SK-N-SH treated with all-trans-retinoic acid at 6 μM for 48 hours (cell line): ENCODE measurements around the gene ACYP1.
A peak's percentile ranks its signal among the peaks of the same experiment; 100 is the strongest.

Experiments used
- ATAC-seq: fragments of 200-7000 bp; cut with Tn5 transposase; 3 replicates; pipeline ENCODE4 v1.9.1; 2020; ENCODE audit warnings: mild to moderate bottlenecking, moderate library complexity
- ARNTL ChIP-seq: fragments of 450-650 bp; formaldehyde crosslinking; IDR thresholded peaks from 2 replicates; pipeline ENCODE4 v1.5.0; 2020; ENCODE audit warnings: low read depth, mild to moderate bottlenecking, moderate library complexity, borderline replicate concordance
- CSRNP3 ChIP-seq: fragments of 250-450 bp; sonication (Bioruptor Pico); IDR thresholded peaks from 2 replicates; pipeline ENCODE4 v1.5.1; 2021; ENCODE audit warnings: mild to moderate bottlenecking, moderate library complexity
- GLIS3 ChIP-seq: fragments of 250-450 bp; sonication (Bioruptor Pico); IDR thresholded peaks from 2 replicates; pipeline ENCODE4 v1.5.0; 2020; ENCODE audit warnings: mild to moderate bottlenecking, moderate library complexity
- ISL1 ChIP-seq: fragments of 250-450 bp; sonication (Bioruptor Pico); IDR thresholded peaks from 2 replicates; pipeline ENCODE4 v2.1.2; 2022; ENCODE audit warnings: mild to moderate bottlenecking, moderate library complexity
- PATZ1 ChIP-seq: fragments of 250-450 bp; sonication (Bioruptor Pico); IDR thresholded peaks from 2 replicates; pipeline ENCODE4 v1.8.0; 2020; ENCODE audit warnings: mild to moderate bottlenecking, moderate library complexity, borderline replicate concordance
- POU6F1 ChIP-seq: fragments of 250-450 bp; sonication (Bioruptor Pico); IDR thresholded peaks from 2 replicates; pipeline ENCODE4 v1.8.0; 2021; ENCODE audit warnings: low read depth, mild to moderate bottlenecking, moderate library complexity, borderline replicate concordance
- SNAI2 ChIP-seq: fragments of 250-450 bp; sonication (Bioruptor Pico); IDR thresholded peaks from 2 replicates; pipeline ENCODE4 v1.5.0; 2020; ENCODE audit warnings: mild to moderate bottlenecking, moderate library complexity
- TCF4 ChIP-seq: fragments of 250-450 bp; sonication (Bioruptor Pico); IDR thresholded peaks from 2 replicates; pipeline ENCODE4 v1.8.0; 2021; ENCODE audit warnings: mild to moderate bottlenecking, moderate library complexity, borderline replicate concordance
- TOX ChIP-seq: fragments of 250-450 bp; sonication (Bioruptor Pico); IDR thresholded peaks from 2 replicates; pipeline ENCODE4 v1.8.0; 2021; ENCODE audit warnings: mild to moderate bottlenecking, moderate library complexity, borderline replicate concordance
- ZFP3 ChIP-seq: fragments of 250-450 bp; sonication (Bioruptor Pico); IDR thresholded peaks from 2 replicates; pipeline ENCODE4 v1.5.0; 2020; ENCODE audit warnings: mild to moderate bottlenecking, moderate library complexity
- ZFP30 ChIP-seq: fragments of 450-650 bp; formaldehyde crosslinking; IDR thresholded peaks from 2 replicates; pipeline ENCODE4 v1.5.0; 2022; ENCODE audit warnings: mild to moderate bottlenecking, moderate library complexity
- ZNF565 ChIP-seq: fragments of 450-650 bp; formaldehyde crosslinking; conservative IDR thresholded peaks from 2 replicates; pipeline ENCODE4 v1.5.0; 2020; ENCODE audit warnings: low read depth, mild to moderate bottlenecking, moderate library complexity
- ZNF70 ChIP-seq: fragments of 450-650 bp; formaldehyde crosslinking; IDR thresholded peaks from 2 replicates; pipeline ENCODE4 v1.5.0; 2020; ENCODE audit warnings: mild to moderate bottlenecking, moderate library complexity
- TF ChIP-seq, protein P1 (sequence below): fragments of 250-450 bp; sonication (Bioruptor Pico); IDR thresholded peaks from 2 replicates; pipeline ENCODE4 v1.5.0; 2020; ENCODE audit warnings: mild to moderate bottlenecking, moderate library complexity

The ACYP1 gene

DNA sequence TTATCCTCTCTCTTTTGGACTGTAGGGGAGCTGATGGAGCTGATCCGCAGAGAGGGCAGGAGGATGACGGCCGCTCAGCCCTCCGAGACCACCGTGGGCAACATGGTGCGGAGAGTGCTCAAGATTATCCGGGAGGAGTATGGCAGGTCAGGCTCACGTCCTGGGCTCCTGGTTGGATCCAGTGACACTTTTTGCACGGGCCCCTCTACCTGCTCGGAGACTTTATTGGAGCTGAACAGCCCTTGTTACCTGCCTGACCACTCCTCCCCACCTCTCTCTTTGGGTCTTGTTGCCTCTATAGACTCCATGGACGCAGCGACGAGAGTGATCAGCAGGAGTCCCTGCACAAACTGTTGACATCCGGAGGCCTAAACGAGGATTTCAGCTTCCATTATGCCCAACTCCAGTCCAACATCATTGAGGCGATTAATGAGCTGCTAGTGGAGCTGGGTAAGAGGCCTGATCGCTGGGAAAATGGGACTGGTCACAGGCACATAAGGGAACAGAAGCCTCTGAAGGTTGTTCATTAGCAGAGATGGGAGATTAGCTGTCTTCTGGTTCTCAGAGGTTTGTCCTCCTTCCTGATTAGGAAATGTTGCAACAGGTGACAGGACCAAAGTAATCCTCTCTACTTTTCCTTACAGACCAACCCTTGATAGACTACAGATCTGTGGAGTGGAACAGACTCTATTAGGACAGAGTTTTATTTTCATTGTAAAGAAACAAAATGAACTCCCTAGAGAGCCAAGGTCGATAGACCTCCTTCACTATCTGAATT is 60.4 kb downstream of the ACYP1 start:
- ATAC-seq = peak; percentile 1; the same call in 2 of the 3 replicates
- no peak for TF ChIP-seq ZFP30 (CRISPR knock-in tag)
- TF ChIP-seq, protein P1, sequence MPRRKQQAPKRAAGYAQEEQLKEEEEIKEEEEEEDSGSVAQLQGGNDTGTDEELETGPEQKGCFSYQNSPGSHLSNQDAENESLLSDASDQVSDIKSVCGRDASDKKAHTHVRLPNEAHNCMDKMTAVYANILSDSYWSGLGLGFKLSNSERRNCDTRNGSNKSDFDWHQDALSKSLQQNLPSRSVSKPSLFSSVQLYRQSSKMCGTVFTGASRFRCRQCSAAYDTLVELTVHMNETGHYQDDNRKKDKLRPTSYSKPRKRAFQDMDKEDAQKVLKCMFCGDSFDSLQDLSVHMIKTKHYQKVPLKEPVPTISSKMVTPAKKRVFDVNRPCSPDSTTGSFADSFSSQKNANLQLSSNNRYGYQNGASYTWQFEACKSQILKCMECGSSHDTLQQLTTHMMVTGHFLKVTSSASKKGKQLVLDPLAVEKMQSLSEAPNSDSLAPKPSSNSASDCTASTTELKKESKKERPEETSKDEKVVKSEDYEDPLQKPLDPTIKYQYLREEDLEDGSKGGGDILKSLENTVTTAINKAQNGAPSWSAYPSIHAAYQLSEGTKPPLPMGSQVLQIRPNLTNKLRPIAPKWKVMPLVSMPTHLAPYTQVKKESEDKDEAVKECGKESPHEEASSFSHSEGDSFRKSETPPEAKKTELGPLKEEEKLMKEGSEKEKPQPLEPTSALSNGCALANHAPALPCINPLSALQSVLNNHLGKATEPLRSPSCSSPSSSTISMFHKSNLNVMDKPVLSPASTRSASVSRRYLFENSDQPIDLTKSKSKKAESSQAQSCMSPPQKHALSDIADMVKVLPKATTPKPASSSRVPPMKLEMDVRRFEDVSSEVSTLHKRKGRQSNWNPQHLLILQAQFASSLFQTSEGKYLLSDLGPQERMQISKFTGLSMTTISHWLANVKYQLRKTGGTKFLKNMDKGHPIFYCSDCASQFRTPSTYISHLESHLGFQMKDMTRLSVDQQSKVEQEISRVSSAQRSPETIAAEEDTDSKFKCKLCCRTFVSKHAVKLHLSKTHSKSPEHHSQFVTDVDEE = no peak
- no peak for TF ChIP-seq POU6F1
- TF ChIP-seq SNAI2 = no peak
- TF ChIP-seq GLIS3 (CRISPR knock-in tag) = no peak
- TF ChIP-seq TOX = no peak
- TF ChIP-seq ISL1 (CRISPR knock-in tag) = no peak
- no peak for TF ChIP-seq TCF4 (CRISPR knock-in tag)
- no peak for TF ChIP-seq ZNF70 (CRISPR knock-in tag)
- TF ChIP-seq PATZ1 (CRISPR knock-in tag) = no peak
- no peak for TF ChIP-seq ARNTL
- no peak for TF ChIP-seq CSRNP3 (CRISPR knock-in tag)
- no peak for TF ChIP-seq ZFP3 (CRISPR knock-in tag)
- TF ChIP-seq ZNF565 (CRISPR knock-in tag) = no peak
- TF ChIP-seq, all 23 proteins: peak for 0
